HepG2 (cell line): ENCODE results near the gene NEDD8. TPM values are rescaled to one million over a fixed set of nuclear protein-coding genes. Genes with fewer than 3 reads are reported as not detected.
A peak's percentile ranks its signal among the peaks of the same experiment; 100 is the strongest.

ENCODE experiments used
- BCL6 ChIP-seq: IDR thresholded peaks from 2 replicates; pipeline ENCODE4 v1.6.1; 2016; ENCODE audit warnings: missing genetic modification reagents, missing compliant biosample characterization
- MIER2 ChIP-seq: IDR thresholded peaks from 2 replicates; pipeline ENCODE4 v1.6.1; 2016; ENCODE audit warnings: missing biosample characterization, missing genetic modification reagents
- NKX3-1 ChIP-seq: sonication (generic); formaldehyde crosslinking; IDR thresholded peaks from 2 replicates; pipeline ENCODE4 v1.5.0; 2020; ENCODE audit warnings: missing genetic modification reagents
- NONO ChIP-seq, 2 experiments: fragments of 450-650 bp in 1 of 2; sonication (generic) in 1 of 2; formaldehyde crosslinking in 1 of 2; IDR thresholded peaks in 1 of 2; conservative IDR thresholded peaks in 1 of 2; 2 replicates each; pipeline versions ENCODE4 v1.6.1 to v1.8.0; 2017 to 2022; ENCODE audit warnings: mild to moderate bottlenecking in 1 of 2, missing genetic modification reagents in 1 of 2, moderate library complexity in 1 of 2
- ZNF317 ChIP-seq: sonication (generic); formaldehyde crosslinking; IDR thresholded peaks from 2 replicates; pipeline ENCODE4 v1.5.0; 2020; ENCODE audit warnings: mild to moderate bottlenecking, missing genetic modification reagents
- ZNF331 ChIP-seq: sonication (generic); formaldehyde crosslinking; IDR thresholded peaks from 2 replicates; pipeline ENCODE4 v1.4.0; 2020; ENCODE audit warnings: missing genetic modification reagents
- ZNF572 ChIP-seq: sonication (generic); formaldehyde crosslinking; IDR thresholded peaks from 2 replicates; pipeline ENCODE4 v1.5.1; 2020; ENCODE audit warnings: mild to moderate bottlenecking, missing genetic modification reagents
- ZNF761 ChIP-seq: sonication (generic); formaldehyde crosslinking; conservative IDR thresholded peaks from 2 replicates; pipeline ENCODE4 v1.4.0; 2020; ENCODE audit warnings: mild to moderate bottlenecking, missing genetic modification reagents
- polyA plus RNA-seq, 8 experiments: library from polyadenylated mRNA; depleted of rRNA in 3 of 8; stranded (reverse) in 7 of 8; unstranded in 1 of 8; fragments of >200 nt; fragmentation: Illumina TruSeq in 4 of 8; extraction: Trizol in 4 of 8; gene quantifications; 2 replicates each; pipeline versions ENCODE4 v1.2.1 to v1.2.3, GENCODE V29; 2011 to 2016; ENCODE audit warnings: low read depth in 4 of 8, missing spikeins in 1 of 8, mixed read lengths in 1 of 8; ENCODE audit not compliant: insufficient read depth in 1 of 8
- total RNA-seq, 5 experiments: library from RNA; depleted of rRNA; stranded (reverse); fragments of >200 nt; fragmentation: Illumina TruSeq; extraction: Trizol; gene quantifications; 2 replicates each; pipeline ENCODE4 v1.2.3, GENCODE V29; 2016; ENCODE audit warnings: low read depth in 1 of 5
- TF ChIP-seq, protein P1 (sequence below): sonication (generic); formaldehyde crosslinking; IDR thresholded peaks from 2 replicates; pipeline ENCODE4 v1.5.0; 2020; ENCODE audit warnings: mild to moderate bottlenecking, missing genetic modification reagents, borderline replicate concordance
- TF ChIP-seq, protein P2 (sequence below): sonication (generic); formaldehyde crosslinking; IDR thresholded peaks from 2 replicates; pipeline ENCODE4 v1.4.0; 2020; ENCODE audit warnings: missing genetic modification reagents
- TF ChIP-seq, protein P3 (sequence below): IDR thresholded peaks from 2 replicates; pipeline ENCODE4 v1.6.1; 2016; ENCODE audit warnings: missing compliant biosample characterization, missing genetic modification reagents, borderline replicate concordance
- TF ChIP-seq, protein P4 (sequence below), 2 experiments: sonication (generic) in 1 of 2; formaldehyde crosslinking in 1 of 2; IDR thresholded peaks; 2 replicates each; pipeline versions ENCODE4 v1.5.1 to v1.6.1; 2011 to 2020; ENCODE audit warnings: borderline replicate concordance in 1 of 2, low read depth in 1 of 2, low read length in 1 of 2, mild to moderate bottlenecking in 1 of 2, missing genetic modification reagents in 1 of 2, moderate library complexity in 1 of 2
- TF ChIP-seq, protein P5 (sequence below): sonication (generic); formaldehyde crosslinking; IDR thresholded peaks from 2 replicates; pipeline ENCODE4 v1.4.0; 2020; ENCODE audit warnings: missing genetic modification reagents

Gene NEDD8
- total and polyA plus RNA-seq, 2 of the 13 experiments (the other 11 are each of a cell fraction or from before 2014, with no cell fraction given), result 535 to 713 TPM

DNA sequence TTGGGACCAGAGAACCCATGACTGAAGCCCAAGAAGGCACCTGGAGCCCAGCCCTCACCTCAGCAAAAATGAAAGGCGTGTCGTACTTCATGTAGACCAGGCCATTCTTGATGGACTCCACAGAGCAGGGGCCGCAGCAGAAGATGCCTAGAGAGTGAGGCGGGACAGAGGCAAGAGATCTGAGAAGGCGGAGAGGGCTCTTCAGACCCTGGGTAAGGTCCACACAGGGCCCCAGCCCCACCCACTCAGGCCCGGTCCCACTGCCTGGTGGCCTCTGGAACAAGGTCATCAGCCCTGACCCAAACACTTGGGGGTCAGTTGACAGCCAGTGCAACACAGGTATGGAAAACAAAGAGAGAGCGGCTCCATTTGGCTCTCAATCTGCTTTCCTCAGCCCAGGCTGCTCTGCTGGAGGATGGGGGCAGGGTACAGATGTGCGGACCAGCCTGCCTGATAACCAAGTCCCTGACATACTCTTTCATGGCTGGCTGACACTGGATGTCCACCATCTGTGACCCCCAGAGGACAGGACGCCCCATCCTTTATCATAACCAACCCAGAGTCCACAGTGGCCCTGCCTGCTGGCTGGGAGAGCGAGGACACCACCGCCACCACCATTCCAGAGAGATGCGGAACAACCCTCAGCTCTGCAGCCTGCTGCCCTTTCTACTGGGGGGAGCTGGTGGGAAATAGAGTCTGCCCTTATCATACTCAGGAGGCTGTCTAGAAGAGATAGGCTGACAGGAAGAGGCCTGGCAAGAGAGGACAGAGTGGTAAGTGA is 24.0 kb upstream of the NEDD8 start (continued):
- TF ChIP-seq, protein P1, sequence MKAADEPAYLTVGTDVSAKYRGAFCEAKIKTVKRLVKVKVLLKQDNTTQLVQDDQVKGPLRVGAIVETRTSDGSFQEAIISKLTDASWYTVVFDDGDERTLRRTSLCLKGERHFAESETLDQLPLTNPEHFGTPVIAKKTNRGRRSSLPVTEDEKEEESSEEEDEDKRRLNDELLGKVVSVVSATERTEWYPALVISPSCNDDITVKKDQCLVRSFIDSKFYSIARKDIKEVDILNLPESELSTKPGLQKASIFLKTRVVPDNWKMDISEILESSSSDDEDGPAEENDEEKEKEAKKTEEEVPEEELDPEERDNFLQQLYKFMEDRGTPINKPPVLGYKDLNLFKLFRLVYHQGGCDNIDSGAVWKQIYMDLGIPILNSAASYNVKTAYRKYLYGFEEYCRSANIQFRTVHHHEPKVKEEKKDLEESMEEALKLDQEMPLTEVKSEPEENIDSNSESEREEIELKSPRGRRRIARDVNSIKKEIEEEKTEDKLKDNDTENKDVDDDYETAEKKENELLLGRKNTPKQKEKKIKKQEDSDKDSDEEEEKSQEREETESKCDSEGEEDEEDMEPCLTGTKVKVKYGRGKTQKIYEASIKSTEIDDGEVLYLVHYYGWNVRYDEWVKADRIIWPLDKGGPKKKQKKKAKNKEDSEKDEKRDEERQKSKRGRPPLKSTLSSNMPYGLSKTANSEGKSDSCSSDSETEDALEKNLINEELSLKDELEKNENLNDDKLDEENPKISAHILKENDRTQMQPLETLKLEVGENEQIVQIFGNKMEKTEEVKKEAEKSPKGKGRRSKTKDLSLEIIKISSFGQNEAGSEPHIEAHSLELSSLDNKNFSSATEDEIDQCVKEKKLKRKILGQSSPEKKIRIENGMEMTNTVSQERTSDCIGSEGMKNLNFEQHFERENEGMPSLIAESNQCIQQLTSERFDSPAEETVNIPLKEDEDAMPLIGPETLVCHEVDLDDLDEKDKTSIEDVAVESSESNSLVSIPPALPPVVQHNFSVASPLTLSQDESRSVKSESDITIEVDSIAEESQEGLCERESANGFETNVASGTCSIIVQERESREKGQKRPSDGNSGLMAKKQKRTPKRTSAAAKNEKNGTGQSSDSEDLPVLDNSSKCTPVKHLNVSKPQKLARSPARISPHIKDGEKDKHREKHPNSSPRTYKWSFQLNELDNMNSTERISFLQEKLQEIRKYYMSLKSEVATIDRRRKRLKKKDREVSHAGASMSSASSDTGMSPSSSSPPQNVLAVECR (CRISPR knock-in tag), result peak; percentile 62
- TF ChIP-seq, protein P2, sequence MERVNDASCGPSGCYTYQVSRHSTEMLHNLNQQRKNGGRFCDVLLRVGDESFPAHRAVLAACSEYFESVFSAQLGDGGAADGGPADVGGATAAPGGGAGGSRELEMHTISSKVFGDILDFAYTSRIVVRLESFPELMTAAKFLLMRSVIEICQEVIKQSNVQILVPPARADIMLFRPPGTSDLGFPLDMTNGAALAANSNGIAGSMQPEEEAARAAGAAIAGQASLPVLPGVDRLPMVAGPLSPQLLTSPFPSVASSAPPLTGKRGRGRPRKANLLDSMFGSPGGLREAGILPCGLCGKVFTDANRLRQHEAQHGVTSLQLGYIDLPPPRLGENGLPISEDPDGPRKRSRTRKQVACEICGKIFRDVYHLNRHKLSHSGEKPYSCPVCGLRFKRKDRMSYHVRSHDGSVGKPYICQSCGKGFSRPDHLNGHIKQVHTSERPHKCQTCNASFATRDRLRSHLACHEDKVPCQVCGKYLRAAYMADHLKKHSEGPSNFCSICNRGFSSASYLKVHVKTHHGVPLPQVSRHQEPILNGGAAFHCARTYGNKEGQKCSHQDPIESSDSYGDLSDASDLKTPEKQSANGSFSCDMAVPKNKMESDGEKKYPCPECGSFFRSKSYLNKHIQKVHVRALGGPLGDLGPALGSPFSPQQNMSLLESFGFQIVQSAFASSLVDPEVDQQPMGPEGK (CRISPR knock-in tag), result peak; percentile 71; the same call in 1 of the 2 replicates
- no peak for TF ChIP-seq NONO (IDR thresholded peaks at IDR 0.05)
- TF ChIP-seq NONO (CRISPR knock-in tag; conservative IDR thresholded peaks at IDR 0.05), result peak; percentile 80
- peak; percentile 66 for TF ChIP-seq BCL6
- TF ChIP-seq, protein P3, sequence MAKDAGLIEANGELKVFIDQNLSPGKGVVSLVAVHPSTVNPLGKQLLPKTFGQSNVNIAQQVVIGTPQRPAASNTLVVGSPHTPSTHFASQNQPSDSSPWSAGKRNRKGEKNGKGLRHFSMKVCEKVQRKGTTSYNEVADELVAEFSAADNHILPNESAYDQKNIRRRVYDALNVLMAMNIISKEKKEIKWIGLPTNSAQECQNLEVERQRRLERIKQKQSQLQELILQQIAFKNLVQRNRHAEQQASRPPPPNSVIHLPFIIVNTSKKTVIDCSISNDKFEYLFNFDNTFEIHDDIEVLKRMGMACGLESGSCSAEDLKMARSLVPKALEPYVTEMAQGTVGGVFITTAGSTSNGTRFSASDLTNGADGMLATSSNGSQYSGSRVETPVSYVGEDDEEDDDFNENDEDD (CRISPR knock-in tag), result no peak
- no peak for TF ChIP-seq NKX3-1 (CRISPR knock-in tag)
- peak; percentile 85 for TF ChIP-seq ZNF572
- TF ChIP-seq, protein P4, sequence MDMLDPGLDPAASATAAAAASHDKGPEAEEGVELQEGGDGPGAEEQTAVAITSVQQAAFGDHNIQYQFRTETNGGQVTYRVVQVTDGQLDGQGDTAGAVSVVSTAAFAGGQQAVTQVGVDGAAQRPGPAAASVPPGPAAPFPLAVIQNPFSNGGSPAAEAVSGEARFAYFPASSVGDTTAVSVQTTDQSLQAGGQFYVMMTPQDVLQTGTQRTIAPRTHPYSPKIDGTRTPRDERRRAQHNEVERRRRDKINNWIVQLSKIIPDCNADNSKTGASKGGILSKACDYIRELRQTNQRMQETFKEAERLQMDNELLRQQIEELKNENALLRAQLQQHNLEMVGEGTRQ (IDR thresholded peaks at IDR 0.05; ENCODE audit: low read depth, low read length), result 0 out of 2 replicates have a peak, but pooled peaks have one; percentile 2
- TF ChIP-seq, protein P4 (CRISPR knock-in tag; IDR thresholded peaks at IDR 0.05; ENCODE audit: borderline replicate concordance), result no peak
- TF ChIP-seq MIER2 (CRISPR knock-in tag), result 0 out of 2 replicates have a peak, but pooled peaks have one; percentile 15
- no peak for TF ChIP-seq ZNF761 (CRISPR knock-in tag)
- TF ChIP-seq ZNF331 (CRISPR knock-in tag), result peak; percentile 52; the same call in 1 of the 2 replicates
- TF ChIP-seq, protein P5, sequence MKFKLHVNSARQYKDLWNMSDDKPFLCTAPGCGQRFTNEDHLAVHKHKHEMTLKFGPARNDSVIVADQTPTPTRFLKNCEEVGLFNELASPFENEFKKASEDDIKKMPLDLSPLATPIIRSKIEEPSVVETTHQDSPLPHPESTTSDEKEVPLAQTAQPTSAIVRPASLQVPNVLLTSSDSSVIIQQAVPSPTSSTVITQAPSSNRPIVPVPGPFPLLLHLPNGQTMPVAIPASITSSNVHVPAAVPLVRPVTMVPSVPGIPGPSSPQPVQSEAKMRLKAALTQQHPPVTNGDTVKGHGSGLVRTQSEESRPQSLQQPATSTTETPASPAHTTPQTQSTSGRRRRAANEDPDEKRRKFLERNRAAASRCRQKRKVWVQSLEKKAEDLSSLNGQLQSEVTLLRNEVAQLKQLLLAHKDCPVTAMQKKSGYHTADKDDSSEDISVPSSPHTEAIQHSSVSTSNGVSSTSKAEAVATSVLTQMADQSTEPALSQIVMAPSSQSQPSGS, result 0 out of 2 replicates have a peak, but pooled peaks have one; percentile 28
- TF ChIP-seq ZNF317, result peak; percentile 5
